Measurements from ENCODE around the gene CLEC17A. TPM values are rescaled to one million over a fixed set of nuclear protein-coding genes. Genes with fewer than 3 reads are reported as not detected.

The CLEC17A gene
- total and polyA plus RNA-seq, 12 donors, result 0.12 TPM; not detected in 11

DNA sequence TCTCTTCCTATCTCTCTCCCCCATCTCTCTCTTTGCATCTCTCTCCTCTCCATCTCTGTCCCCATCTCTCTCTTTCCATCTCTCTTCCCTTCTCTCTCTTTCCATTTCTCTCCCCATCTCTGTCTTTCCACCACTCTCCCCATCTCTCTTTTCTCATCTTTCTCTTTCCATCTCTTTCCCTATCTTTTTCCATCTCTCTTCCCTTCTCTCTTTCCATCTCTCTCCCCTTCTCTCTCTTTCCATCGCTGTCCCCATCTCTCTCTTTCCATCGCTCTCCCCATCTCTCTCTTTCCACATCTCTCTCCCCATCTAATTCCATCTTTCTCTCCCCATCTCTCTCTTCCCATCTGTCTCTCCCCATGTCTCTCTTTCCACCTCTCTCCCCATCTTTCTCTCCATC lies 67.3 kb downstream of the CLEC17A start:
- intact Hi-C loops (cut with DNase I), result no loop called here
- Histone ChIP-seq H3K9me3 (no peaks in the 10 kb centered on the region), H3K36me3 (no peaks in the 10 kb centered on the region), H3K27ac (no peak overlapping the region), H3K27me3 (peaks cover 0 to 30% (median 6%) of the 10 kb centered on the region in 7 donors), H3K4me3 (no peak overlapping the region), H3K4me1 (no peaks in the 10 kb centered on the region)
- TF ChIP-seq, protein P1, sequence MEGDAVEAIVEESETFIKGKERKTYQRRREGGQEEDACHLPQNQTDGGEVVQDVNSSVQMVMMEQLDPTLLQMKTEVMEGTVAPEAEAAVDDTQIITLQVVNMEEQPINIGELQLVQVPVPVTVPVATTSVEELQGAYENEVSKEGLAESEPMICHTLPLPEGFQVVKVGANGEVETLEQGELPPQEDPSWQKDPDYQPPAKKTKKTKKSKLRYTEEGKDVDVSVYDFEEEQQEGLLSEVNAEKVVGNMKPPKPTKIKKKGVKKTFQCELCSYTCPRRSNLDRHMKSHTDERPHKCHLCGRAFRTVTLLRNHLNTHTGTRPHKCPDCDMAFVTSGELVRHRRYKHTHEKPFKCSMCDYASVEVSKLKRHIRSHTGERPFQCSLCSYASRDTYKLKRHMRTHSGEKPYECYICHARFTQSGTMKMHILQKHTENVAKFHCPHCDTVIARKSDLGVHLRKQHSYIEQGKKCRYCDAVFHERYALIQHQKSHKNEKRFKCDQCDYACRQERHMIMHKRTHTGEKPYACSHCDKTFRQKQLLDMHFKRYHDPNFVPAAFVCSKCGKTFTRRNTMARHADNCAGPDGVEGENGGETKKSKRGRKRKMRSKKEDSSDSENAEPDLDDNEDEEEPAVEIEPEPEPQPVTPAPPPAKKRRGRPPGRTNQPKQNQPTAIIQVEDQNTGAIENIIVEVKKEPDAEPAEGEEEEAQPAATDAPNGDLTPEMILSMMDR (IDR thresholded peaks at IDR 0.05), result no peak
- WGBS, 2 donors, result 77 to 78% methylated on average over 2 of the region's 2 CpGs
- no peak for DNase-seq
- ATAC-seq, result no peak

DNA sequence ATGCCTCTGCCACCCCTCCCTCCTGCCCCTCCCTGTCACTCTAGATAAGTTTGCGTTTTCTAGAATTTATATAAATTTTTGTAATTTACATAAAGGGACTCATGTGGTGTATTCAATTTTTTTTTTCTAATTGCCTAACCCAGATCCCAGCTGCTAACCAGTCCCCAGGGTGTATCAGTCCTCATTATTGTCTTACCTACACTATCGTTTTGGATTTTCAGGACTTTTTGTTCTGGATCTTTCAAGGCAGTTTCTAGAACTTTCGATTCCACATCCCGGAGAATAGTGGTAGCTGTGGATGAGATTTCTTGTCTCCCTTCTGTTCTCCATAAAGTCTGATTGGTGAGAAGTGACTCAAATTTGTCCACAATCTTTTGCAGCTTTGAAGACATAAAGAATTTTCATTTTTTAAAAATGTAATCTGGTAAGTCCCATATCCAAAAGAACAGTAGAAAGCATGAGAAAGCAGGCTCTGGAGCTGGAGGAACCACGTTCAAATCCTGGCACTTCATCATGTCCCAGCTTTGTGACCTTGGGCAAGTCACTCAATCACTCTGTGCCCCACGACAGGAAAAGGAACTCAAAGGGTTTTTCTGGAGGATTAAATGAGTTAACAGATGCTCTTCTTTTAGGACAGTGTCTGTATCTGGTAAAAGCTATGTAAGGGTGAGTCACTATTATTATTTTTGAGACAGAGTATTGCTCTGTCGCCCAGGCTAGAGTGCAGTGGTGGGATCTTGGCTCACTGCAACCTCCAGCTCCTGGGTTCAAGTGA lies 72.1 kb downstream of the CLEC17A start:
- Histone ChIP-seq H3K27ac (no peak overlapping the region), H3K27me3 (peaks cover 0 to 40% (median 11%) of the 10 kb centered on the region in 7 donors), H3K36me3 (no peaks in the 10 kb centered on the region), H3K9me3 (no peaks in the 10 kb centered on the region), H3K4me3 (no peak overlapping the region), H3K4me1 (no peaks in the 10 kb centered on the region)
- intact Hi-C loops (cut with DNase I), result no loop called here
- WGBS, 2 donors, result 59 to 69% methylated on average over 7 of the region's 7 CpGs
- TF ChIP-seq, protein P1 (IDR thresholded peaks at IDR 0.05), result no peak
- DNase-seq, result no peak
- ATAC-seq, result no peak

DNA sequence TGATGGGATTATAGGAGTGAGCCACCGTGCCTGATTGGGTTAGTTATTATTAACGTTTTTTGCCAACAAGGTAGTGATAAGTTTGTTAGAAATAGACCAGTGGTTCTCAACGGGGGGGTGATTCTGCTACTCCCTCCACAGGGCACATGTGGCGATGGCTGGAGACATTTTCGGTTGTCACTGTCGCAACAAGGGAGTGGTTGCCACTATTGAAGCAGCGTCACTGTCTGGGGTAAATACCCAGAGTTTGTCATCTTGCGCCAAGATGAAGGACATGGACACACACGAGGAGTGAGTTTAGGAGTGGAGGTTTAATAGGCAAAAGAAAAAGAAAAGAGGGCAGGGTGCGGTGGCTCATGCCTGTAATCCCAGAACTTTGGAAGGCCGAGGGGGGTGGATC lies 72.8 kb downstream of the CLEC17A start:
- Histone ChIP-seq H3K27me3 (peaks cover 0 to 37% (median 11%) of the 10 kb centered on the region in 7 donors), H3K4me3 (no peak overlapping the region), H3K4me1 (no peaks in the 10 kb centered on the region), H3K27ac (no peak overlapping the region), H3K36me3 (no peaks in the 10 kb centered on the region), H3K9me3 (no peaks in the 10 kb centered on the region)
- ATAC-seq, result no peak
- TF ChIP-seq, protein P1 (IDR thresholded peaks at IDR 0.05), result no peak
- DNase-seq, result no peak
- 71 to 75% methylated on average over 11 of the region's 11 CpGs for WGBS, 2 donors
- intact Hi-C loops (cut with DNase I), result no loop called here

DNA sequence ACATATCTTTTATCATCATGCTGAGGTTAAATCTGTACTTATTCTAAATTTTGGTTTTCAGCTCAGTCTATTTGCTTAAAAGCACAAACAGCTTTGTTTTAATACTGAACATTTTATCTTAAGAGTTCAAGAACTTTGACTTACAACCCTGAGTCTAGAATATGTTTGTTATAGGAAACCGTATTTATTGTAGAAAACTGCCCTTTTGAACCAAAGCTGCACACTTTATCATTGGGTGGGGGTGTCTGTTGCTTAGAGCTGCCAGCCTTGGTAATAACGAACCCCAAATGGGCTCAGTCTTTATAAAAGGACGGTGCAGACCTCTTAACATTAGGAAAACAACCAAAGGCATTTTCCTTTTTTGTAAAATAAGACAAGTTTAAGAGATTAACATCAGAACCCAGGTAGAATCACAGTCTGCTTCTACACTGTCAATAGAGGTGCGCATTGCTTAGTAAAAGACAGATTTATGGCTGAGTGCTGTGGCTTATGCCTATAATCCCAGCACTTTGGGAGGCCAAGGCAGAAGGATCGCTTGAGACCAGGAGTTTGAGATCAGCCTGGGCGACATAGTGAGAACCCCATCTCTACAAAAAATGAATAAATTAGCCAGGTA lies 77.1 kb downstream of the CLEC17A start:
- peaks cover 0 to 3% (median 0%) of the 10 kb centered on the region in 9 donors for H3K36me3 ChIP-seq
- H3K27ac ChIP-seq, result no peak overlapping the region
- H3K4me3 ChIP-seq, result no peak overlapping the region
- H3K4me1 ChIP-seq, result peaks cover 0 to 8% (median 0%) of the 10 kb centered on the region in 9 donors
- 70 to 75% methylated on average over 6 of the region's 6 CpGs for WGBS, 2 donors
- no peaks in the 10 kb centered on the region for H3K9me3 ChIP-seq
- H3K27me3 ChIP-seq, result peaks cover 0 to 21% (median 11%) of the 10 kb centered on the region in 7 donors
- intact Hi-C loops (cut with DNase I), result no loop called here
- TF ChIP-seq, protein P1 (IDR thresholded peaks at IDR 0.05), result no peak
- ATAC-seq (no peak), DNase-seq (no peak)
